Right atrium auricular region (tissue), 2 donors: ENCODE measurements around the gene NHERF2. TPM values are rescaled to one million over a fixed set of nuclear protein-coding genes. Genes with fewer than 3 reads are reported as not detected.

ENCODE experiments used
- DNase-seq: peaks from one replicate; pipeline ENCODE4 v3.0.0-alpha.2; 2019; ENCODE audit warnings: low spot score
- H3K27ac ChIP-seq, 2 donors: fragments of 200-600 bp; sonication (generic); 1 replicate in 1 of 2; 2 replicates in 1 of 2; pipeline ENCODE4 v1.5.1; 2016 to 2019
- H3K27me3 ChIP-seq, 2 donors: fragments of 200-600 bp; sonication (generic); one replicate each; pipeline versions ENCODE4 v1.5.1 to v1.6.0; 2017 to 2019
- H3K36me3 ChIP-seq: fragments of 200-600 bp; sonication (generic); one replicate; pipeline ENCODE4 v1.5.1; 2016
- H3K4me1 ChIP-seq, 2 donors: fragments of 200-600 bp; sonication (generic); one replicate each; pipeline versions ENCODE4 v1.5.1 to v1.6.0; 2017 to 2019
- H3K4me3 ChIP-seq, 2 donors: fragments of 200-600 bp; sonication (generic); 1 replicate in 1 of 2; 2 replicates in 1 of 2; pipeline ENCODE4 v1.5.1; 2017 to 2019; ENCODE audit warnings: mild to moderate bottlenecking in 1 of 2, moderate library complexity in 1 of 2
- H3K9me3 ChIP-seq, 2 donors: fragments of 200-600 bp; sonication (generic); one replicate each; pipeline ENCODE4 v1.5.1; 2019
- total RNA-seq, 2 donors: library from RNA; depleted of rRNA; stranded (reverse); fragments of >200 nt; gene quantifications; one replicate each; pipeline ENCODE4 v1.1.0, GENCODE V29; 2016
- TF ChIP-seq, protein P1 (sequence below), 2 donors: fragments of 200-600 bp; sonication (generic); IDR thresholded peaks; one replicate each; pipeline ENCODE4 v1.5.1; 2019; ENCODE audit warnings: antibody characterized with exemption in 2 of 2

Gene NHERF2
- total RNA-seq, 2 donors from 2014 or later, result 187 to 213 TPM

DNA sequence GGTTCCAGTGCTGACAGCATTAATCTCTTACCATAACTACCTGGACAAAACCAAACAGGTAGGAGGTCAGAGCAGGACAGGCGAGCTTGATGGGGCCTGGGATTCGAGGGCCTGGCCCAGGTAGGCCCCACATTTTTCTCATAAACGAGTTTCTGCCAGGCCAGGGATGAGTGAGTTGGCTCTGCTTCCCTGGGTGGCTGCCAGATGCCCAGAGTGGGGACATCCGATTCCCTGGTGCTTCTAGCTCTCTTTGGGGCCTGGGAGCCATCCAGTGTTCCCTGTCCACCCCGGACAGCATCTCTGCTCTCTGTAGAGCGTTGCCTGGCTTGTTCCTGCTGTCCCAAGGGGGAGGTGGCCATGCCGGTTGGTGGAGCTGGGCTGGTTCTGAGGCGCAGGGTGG is 46.2 kb downstream of the NHERF2 start:
- Histone ChIP-seq H3K4me3 (no peak overlapping the region), H3K36me3 (peaks cover 44% of the 10 kb centered on the region), H3K4me1 (no peaks in the 10 kb centered on the region), H3K9me3 (no peaks in the 10 kb centered on the region), H3K27ac (no peak overlapping the region), H3K27me3 (no peaks in the 10 kb centered on the region)
- DNase-seq, result no peak
- TF ChIP-seq, protein P1, sequence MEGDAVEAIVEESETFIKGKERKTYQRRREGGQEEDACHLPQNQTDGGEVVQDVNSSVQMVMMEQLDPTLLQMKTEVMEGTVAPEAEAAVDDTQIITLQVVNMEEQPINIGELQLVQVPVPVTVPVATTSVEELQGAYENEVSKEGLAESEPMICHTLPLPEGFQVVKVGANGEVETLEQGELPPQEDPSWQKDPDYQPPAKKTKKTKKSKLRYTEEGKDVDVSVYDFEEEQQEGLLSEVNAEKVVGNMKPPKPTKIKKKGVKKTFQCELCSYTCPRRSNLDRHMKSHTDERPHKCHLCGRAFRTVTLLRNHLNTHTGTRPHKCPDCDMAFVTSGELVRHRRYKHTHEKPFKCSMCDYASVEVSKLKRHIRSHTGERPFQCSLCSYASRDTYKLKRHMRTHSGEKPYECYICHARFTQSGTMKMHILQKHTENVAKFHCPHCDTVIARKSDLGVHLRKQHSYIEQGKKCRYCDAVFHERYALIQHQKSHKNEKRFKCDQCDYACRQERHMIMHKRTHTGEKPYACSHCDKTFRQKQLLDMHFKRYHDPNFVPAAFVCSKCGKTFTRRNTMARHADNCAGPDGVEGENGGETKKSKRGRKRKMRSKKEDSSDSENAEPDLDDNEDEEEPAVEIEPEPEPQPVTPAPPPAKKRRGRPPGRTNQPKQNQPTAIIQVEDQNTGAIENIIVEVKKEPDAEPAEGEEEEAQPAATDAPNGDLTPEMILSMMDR (IDR thresholded peaks at IDR 0.05), result no peak

GRCh38 chr16:2074071-2074470 is 47.4 kb downstream of the NHERF2 start:
- Histone ChIP-seq H3K36me3 (peaks cover 43% of the 10 kb centered on the region), H3K27ac (no peak overlapping the region), H3K27me3 (no peaks in the 10 kb centered on the region), H3K4me1 (no peaks in the 10 kb centered on the region), H3K4me3 (no peak overlapping the region), H3K9me3 (no peaks in the 10 kb centered on the region)
- no peak for DNase-seq
- TF ChIP-seq, protein P1 (IDR thresholded peaks at IDR 0.05), result no peak

DNA sequence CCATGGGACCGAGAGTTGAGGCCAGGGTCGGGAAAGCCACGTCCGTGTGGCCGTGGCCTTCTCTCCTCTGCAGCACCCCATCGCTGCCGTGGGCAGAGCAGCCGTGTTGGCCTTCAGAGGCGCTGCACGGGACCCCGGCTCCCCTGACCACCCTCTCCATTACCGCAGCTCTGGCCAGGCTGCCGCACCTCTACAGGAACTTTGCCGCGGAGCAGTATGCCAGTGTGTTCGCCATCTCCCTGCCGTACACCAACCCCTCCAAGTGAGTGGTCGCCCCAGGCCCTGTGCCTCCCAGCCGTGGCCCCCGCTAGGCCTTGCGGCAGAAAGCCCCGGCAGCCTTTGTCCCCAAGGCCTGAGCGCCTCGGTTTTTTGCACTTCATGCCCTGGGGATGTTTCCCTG is 48.9 kb downstream of the NHERF2 start:
- DNase-seq, result no peak
- H3K36me3 ChIP-seq, result peaks cover 53% of the 10 kb centered on the region
- H3K27me3 ChIP-seq, result no peaks in the 10 kb centered on the region

GRCh38 chr16:2076072-2076865 is 49.6 kb downstream of the NHERF2 start:
- Histone ChIP-seq H3K4me3 (no peak overlapping the region), H3K4me1 (peaks cover 0 to 4% of the 10 kb centered on the region in 2 donors), H3K27ac (no peak overlapping the region), H3K9me3 (no peaks in the 10 kb centered on the region), H3K36me3 (peaks cover 58% of the 10 kb centered on the region), H3K27me3 (no peaks in the 10 kb centered on the region)
- no peak for DNase-seq
- TF ChIP-seq, protein P1 (IDR thresholded peaks at IDR 0.05), result no peak

More for the DNA sequence above, 48.9 kb downstream of the NHERF2 start:
- Histone ChIP-seq H3K9me3 (no peaks in the 10 kb centered on the region), H3K4me3 (no peak overlapping the region), H3K27ac (no peak overlapping the region), H3K4me1 (no peaks in the 10 kb centered on the region)
- TF ChIP-seq, protein P1 (IDR thresholded peaks at IDR 0.05), result no peak

DNA sequence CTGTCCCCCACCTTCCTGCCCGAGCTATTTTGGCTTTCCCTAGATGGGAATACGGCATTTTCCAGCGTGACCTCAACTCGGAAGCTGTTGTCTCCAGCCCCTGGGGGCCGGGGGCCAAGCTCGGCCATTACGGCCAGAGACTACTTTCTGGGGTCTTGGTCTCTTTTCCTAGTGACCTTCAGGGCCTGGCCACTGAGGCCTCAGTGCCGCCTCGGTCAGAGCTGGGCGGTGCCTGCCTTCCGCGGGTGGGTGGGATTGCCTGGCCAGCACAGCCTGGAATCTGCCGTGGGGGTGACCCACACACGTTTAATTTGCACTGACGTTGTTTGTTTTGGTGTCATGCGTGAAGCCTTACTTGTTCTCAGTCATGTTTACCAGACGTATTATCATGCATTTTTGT is 50.3 kb downstream of the NHERF2 start:
- H3K27ac ChIP-seq, result no peak overlapping the region
- H3K36me3 ChIP-seq, result peaks cover 58% of the 10 kb centered on the region
- H3K27me3 ChIP-seq, result no peaks in the 10 kb centered on the region
- TF ChIP-seq, protein P1 (IDR thresholded peaks at IDR 0.05), result no peak
- DNase-seq, result no peak
- H3K4me3 ChIP-seq, result no peak overlapping the region
- H3K4me1 ChIP-seq, result peaks cover 0 to 12% of the 10 kb centered on the region in 2 donors
- H3K9me3 ChIP-seq, result no peaks in the 10 kb centered on the region
